Neuronal stem cell (in vitro differentiated cells): ENCODE results near the gene AGAP1.

Source experiments
- DNase-seq: peaks from one replicate; pipeline ENCODE4 v3.0.0-alpha.2; 2013; ENCODE audit warnings: low spot score
- H2AFZ ChIP-seq: one replicate; pipeline ENCODE4 v1.6.1; 2013; ENCODE audit warnings: mild to moderate bottlenecking, low read length, inconsistent platforms
- H2AK5ac ChIP-seq: 2 replicates; pipeline ENCODE4 v1.6.1; 2013; ENCODE audit warnings: low read depth, mild to moderate bottlenecking, inconsistent platforms, low read length, moderate library complexity, mixed read lengths
- H2BK120ac ChIP-seq: 2 replicates; pipeline ENCODE4 v1.6.1; 2013; ENCODE audit warnings: low read depth, mild to moderate bottlenecking, inconsistent platforms, low read length, moderate library complexity, mixed read lengths
- H2BK12ac ChIP-seq: one replicate; pipeline ENCODE4 v1.6.1; 2013; ENCODE audit warnings: low read length, inconsistent platforms
- H2BK15ac ChIP-seq: 2 replicates; pipeline ENCODE4 v1.6.1; 2013; ENCODE audit warnings: mild to moderate bottlenecking, low read length, inconsistent platforms, mixed read lengths
- H2BK5ac ChIP-seq: one replicate; pipeline ENCODE4 v1.6.1; 2013; ENCODE audit warnings: inconsistent platforms, mild to moderate bottlenecking, low read length, moderate library complexity
- H3K14ac ChIP-seq: one replicate; pipeline ENCODE4 v1.6.1; 2013; ENCODE audit warnings: low read length, inconsistent platforms
- H3K18ac ChIP-seq: 2 replicates; pipeline ENCODE4 v1.6.1; 2013; ENCODE audit warnings: low read length, inconsistent platforms
- H3K23ac ChIP-seq: 2 replicates; pipeline ENCODE4 v1.6.1; 2013; ENCODE audit warnings: low read depth, mild to moderate bottlenecking, mixed read lengths, low read length, inconsistent platforms; ENCODE audit not compliant: poor library complexity
- H3K27ac ChIP-seq: replicated peaks from 3 replicates; pipeline ENCODE4 v1.5.1; 2013; ENCODE audit warnings: low read length, inconsistent platforms
- H3K27me3 ChIP-seq, 3 experiments: 2 replicates each; pipeline ENCODE4 v1.6.1; 2013; ENCODE audit warnings: low read length in 3 of 3, mild to moderate bottlenecking in 2 of 3, inconsistent platforms in 1 of 3, low read depth in 1 of 3, mixed read lengths in 1 of 3, moderate library complexity in 1 of 3; ENCODE audit not compliant: control insufficient read depth in 3 of 3, insufficient read depth in 3 of 3
- H3K36me3 ChIP-seq, 2 donors: replicated peaks in 1 of 2; 2 replicates each; pipeline ENCODE4 v1.6.1; 2013; ENCODE audit warnings: low read length in 2 of 2; ENCODE audit not compliant: control insufficient read depth in 2 of 2, insufficient read depth in 2 of 2
- H3K4ac ChIP-seq: 2 replicates; pipeline ENCODE4 v1.6.1; 2013; ENCODE audit warnings: inconsistent platforms, mild to moderate bottlenecking, low read length, moderate library complexity
- H3K4me1 ChIP-seq, 2 donors: 1 replicate in 1 of 2; 2 replicates in 1 of 2; pipeline ENCODE4 v1.6.1; 2013; ENCODE audit warnings: low read length in 2 of 2, low read depth in 1 of 2; ENCODE audit not compliant: control insufficient read depth in 2 of 2, insufficient read depth in 1 of 2
- H3K4me2 ChIP-seq: one replicate; pipeline ENCODE4 v1.6.1; 2013; ENCODE audit warnings: mild to moderate bottlenecking, low read length, inconsistent platforms; ENCODE audit not compliant: insufficient read depth, poor library complexity, severe bottlenecking
- H3K4me3 ChIP-seq, 2 donors: 2 replicates each; pipeline ENCODE4 v1.5.1; 2013; ENCODE audit warnings: low read length in 2 of 2, mild to moderate bottlenecking in 2 of 2, inconsistent platforms in 1 of 2, moderate library complexity in 1 of 2
- H3K79me1 ChIP-seq: one replicate; pipeline ENCODE4 v1.6.1; 2013; ENCODE audit warnings: low read depth, mild to moderate bottlenecking, inconsistent platforms, low read length, moderate library complexity
- H3K9ac ChIP-seq: one replicate; pipeline ENCODE4 v1.6.1; 2013; ENCODE audit warnings: mild to moderate bottlenecking, low read depth, low read length, inconsistent platforms; ENCODE audit not compliant: poor library complexity
- H3K9me3 ChIP-seq, 2 donors: replicated peaks in 1 of 2; 2 replicates each; pipeline versions ENCODE3 to v1.6.1; 2013; ENCODE audit warnings: low read length in 2 of 2, mild to moderate bottlenecking in 2 of 2, inconsistent platforms in 1 of 2, low read depth in 1 of 2, mixed read lengths in 1 of 2, moderate library complexity in 1 of 2; ENCODE audit not compliant: control insufficient read depth in 2 of 2, insufficient read depth in 1 of 2
- H4K8ac ChIP-seq: one replicate; pipeline ENCODE4 v1.6.1; 2013; ENCODE audit warnings: low read depth, mild to moderate bottlenecking, inconsistent platforms, low read length, moderate library complexity
- H4K91ac ChIP-seq: one replicate; pipeline ENCODE4 v1.6.1; 2013; ENCODE audit warnings: low read length, low read depth, mild to moderate bottlenecking, inconsistent platforms; ENCODE audit not compliant: poor library complexity
- WGBS, 2 donors: extraction: QIAGEN DNeasy Blood & Tissue Kit; methylation state at CpG; one replicate each; pipeline ENCODE4 v1.1.7; 2013; ENCODE audit warnings: missing lambda C conversion rate in 2 of 2, mixed read lengths in 1 of 2; ENCODE audit not compliant: insufficient read length in 2 of 2, insufficient replicate concordance in 1 of 2; ENCODE audit errors: extremely low coverage in 2 of 2; 5-methylcytosine and 5-hydroxymethylcytosine counted together

The AGAP1 gene

GRCh38 chr2:235566931-235567495, 73.2 kb downstream of the AGAP1 start:
- Histone ChIP-seq H3K27me3 (no peaks in the 10 kb centered on the region), H3K79me1 (peaks cover 12% of the 10 kb centered on the region), H4K91ac (no peak overlapping the region), H3K9ac (no peak overlapping the region), H2BK5ac (no peak overlapping the region), H3K18ac (peak overlapping the region; percentile 19), H3K4me2 (no peak overlapping the region), H2BK12ac (no peak overlapping the region), H3K36me3 (peaks cover 4 to 9% of the 10 kb centered on the region in 2 donors), H4K8ac (no peak overlapping the region), H2AFZ (no peak overlapping the region), H2BK120ac (no peak overlapping the region), H3K4ac (no peak overlapping the region), H2BK15ac (no peak overlapping the region), H3K14ac (no peak overlapping the region), H3K9me3 (peaks cover 10 to 18% of the 10 kb centered on the region in 2 donors), H2AK5ac (no peak overlapping the region), H3K27ac (no peak overlapping the region), H3K4me1 (peaks cover 0 to 10% of the 10 kb centered on the region in 2 donors), H3K23ac (no peak overlapping the region), H3K4me3 (no peak overlapping the region)
- WGBS, 2 donors: no CpG with 5 or more reads among the region's 10 CpGs
- no peak for DNase-seq

DNA sequence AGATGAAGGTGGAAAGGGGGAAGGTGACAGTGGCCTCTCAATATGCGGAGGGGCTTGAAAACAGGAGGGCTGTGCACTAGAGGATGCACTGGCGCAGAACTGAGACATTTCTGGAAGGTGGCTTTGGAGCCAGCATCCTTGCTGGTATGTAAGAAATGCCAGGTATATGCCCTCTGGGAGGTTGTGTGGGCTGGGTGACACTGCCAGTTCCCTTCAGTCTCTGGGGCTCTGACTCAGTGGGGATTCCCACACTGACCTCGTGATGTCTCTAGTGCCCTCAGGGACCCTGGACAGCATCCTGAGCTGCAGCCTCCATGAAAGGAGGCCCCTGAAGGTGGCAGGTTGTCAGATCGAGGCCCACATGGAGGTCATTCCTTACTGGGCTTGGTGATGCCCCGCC, 74.0 kb downstream of the AGAP1 start:
- Histone ChIP-seq H4K8ac (no peak overlapping the region), H2AFZ (no peak overlapping the region), H3K23ac (no peak overlapping the region), H3K4me2 (no peak overlapping the region), H3K9ac (no peak overlapping the region), H3K27me3 (peaks cover 0 to 2% (median 0%) of the 10 kb centered on the region in 3 experiments), H2BK5ac (no peak overlapping the region), H3K4me3 (no peak overlapping the region), H2BK15ac (no peak overlapping the region), H2BK12ac (no peak overlapping the region), H3K18ac (no peak overlapping the region), H3K27ac (no peak overlapping the region), H3K4ac (no peak overlapping the region), H4K91ac (no peak overlapping the region), H3K9me3 (peaks cover 10 to 18% of the 10 kb centered on the region in 2 donors), H3K4me1 (peaks cover 0 to 9% of the 10 kb centered on the region in 2 donors), H3K79me1 (peaks cover 15% of the 10 kb centered on the region), H3K14ac (no peak overlapping the region), H2BK120ac (no peak overlapping the region), H2AK5ac (no peak overlapping the region), H3K36me3 (peaks cover 4 to 9% of the 10 kb centered on the region in 2 donors)
- WGBS, 2 donors: no CpG with 5 or more reads among the region's 5 CpGs
- DNase-seq: no peak

DNA sequence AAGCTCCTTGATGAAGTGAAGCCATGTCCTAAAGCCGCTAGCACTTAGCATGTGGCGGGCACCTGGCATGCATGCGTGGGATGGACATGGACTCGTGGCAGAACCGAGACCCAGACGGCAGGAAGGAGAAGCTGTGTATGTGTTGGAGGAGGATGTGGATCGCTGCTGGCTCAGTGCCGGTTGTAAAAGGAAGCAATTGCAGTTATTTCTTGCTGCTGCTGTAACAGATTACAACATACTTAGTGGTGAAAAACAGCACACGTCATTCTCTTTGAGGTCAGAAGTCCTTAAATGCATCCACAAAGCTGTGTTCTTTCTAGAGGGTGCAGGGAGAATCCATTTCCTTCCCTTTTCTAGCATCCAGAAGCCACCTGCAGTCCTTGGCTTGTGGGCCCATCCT, 74.6 kb downstream of the AGAP1 start:
- H3K18ac ChIP-seq: no peak overlapping the region
- no peak overlapping the region for H2BK15ac ChIP-seq
- no peak overlapping the region for H3K4me2 ChIP-seq
- H3K4me3 ChIP-seq: no peak overlapping the region
- H3K14ac ChIP-seq: no peak overlapping the region
- H3K27ac ChIP-seq: no peak overlapping the region
- peaks cover 0 to 7% of the 10 kb centered on the region in 2 donors for H3K4me1 ChIP-seq
- H3K9me3 ChIP-seq: peaks cover 10 to 18% of the 10 kb centered on the region in 2 donors
- H4K91ac ChIP-seq: no peak overlapping the region
- H2BK12ac ChIP-seq: no peak overlapping the region
- no peak overlapping the region for H3K9ac ChIP-seq
- no peak overlapping the region for H3K23ac ChIP-seq
- no peak overlapping the region for H2BK5ac ChIP-seq
- DNase-seq: no peak
- H2AK5ac ChIP-seq: no peak overlapping the region
- H3K27me3 ChIP-seq: peaks cover 0 to 2% (median 0%) of the 10 kb centered on the region in 3 experiments
- no peak overlapping the region for H2AFZ ChIP-seq
- H3K79me1 ChIP-seq: peaks cover 12% of the 10 kb centered on the region
- no peak overlapping the region for H3K4ac ChIP-seq
- H4K8ac ChIP-seq: no peak overlapping the region
- peaks cover 4 to 9% of the 10 kb centered on the region in 2 donors for H3K36me3 ChIP-seq
- no CpG with 5 or more reads among the region's 9 CpGs for WGBS, 2 donors
- H2BK120ac ChIP-seq: no peak overlapping the region

- Histone ChIP-seq H3K4me1 (peaks cover 9 to 13% of the 10 kb centered on the region in 2 donors), H2BK5ac (no peak overlapping the region), H3K4me3 (no peak overlapping the region), H2AK5ac (no peak overlapping the region), H3K27ac (no peak overlapping the region), H2BK15ac (no peak overlapping the region), H3K18ac (no peak overlapping the region), H2BK120ac (no peak overlapping the region), H3K4ac (no peak overlapping the region), H3K14ac (no peak overlapping the region), H3K9me3 (peaks cover 10 to 18% of the 10 kb centered on the region in 2 donors), H3K4me2 (no peak overlapping the region), H3K79me1 (peaks cover 11% of the 10 kb centered on the region), H3K36me3 (peaks cover 4 to 9% of the 10 kb centered on the region in 2 donors), H3K23ac (no peak overlapping the region), H4K91ac (no peak overlapping the region), H3K9ac (no peak overlapping the region), H2AFZ (no peak overlapping the region), H4K8ac (no peak overlapping the region), H2BK12ac (no peak overlapping the region), H3K27me3 (peaks cover 0 to 2% (median 0%) of the 10 kb centered on the region in 3 experiments)
- no peak for DNase-seq
- no CpG with 5 or more reads among the region's 7 CpGs for WGBS, 2 donors
These were observed 76.0 kb downstream of the AGAP1 start for GRCh38 chr2:235569837-235570236.
